HepG2 (cell line): Measurements from ENCODE around the gene SSNA1. TPM values are rescaled to one million over a fixed set of nuclear protein-coding genes. Genes with fewer than 3 reads are reported as not detected.

ENCODE experiments used
- ATAC-seq: fragments of 200-7000 bp; cut with Tn5 transposase; 3 replicates; pipeline ENCODE4 v1.9.1; 2020; ENCODE audit warnings: mild to moderate bottlenecking, moderate library complexity
- BruUV-seq: library from RNA; stranded (reverse); fragments of 400-500 nt; replicated peaks from 2 replicates; lab custom pipeline; 2021; lab: Mats Ljungman, UMichigan
- CTCF ChIA-PET: fragments of 300-600 bp; formaldehyde crosslinking; extraction: SDS; loops from one replicate; lab custom pipeline; 2021; ENCODE audit warnings: low total read pairs, inconsistent platforms, low intra/inter-chr PET ratio; lab: Yijun Ruan, JAX
- POLR2A ChIA-PET: fragments of 350-600 bp; sonication (Branson Sonifier 250); formaldehyde crosslinking; loops from one replicate; lab custom pipeline; 2020; ENCODE audit warnings: antibody characterized with exemption, inconsistent platforms; lab: Yijun Ruan, JAX
- DNase-seq: peaks from one replicate; pipeline ENCODE4 v3.0.0-alpha.2; 2015; ENCODE audit warnings: low spot score
- FAIRE-seq: peaks from 3 replicates; lab custom pipeline; 2011; peaks lifted over from hg19 to GRCh38; lab: Jason Lieb, UNC
- H2AFZ ChIP-seq: one replicate; pipeline ENCODE4 v1.6.1; 2011; ENCODE audit warnings: low read length, inconsistent platforms
- H3K27ac ChIP-seq: fragments of 300-600 bp; 3 replicates; pipeline ENCODE4 v1.8.0; 2011; ENCODE audit warnings: mixed run types, mild to moderate bottlenecking, mixed read lengths, low read length, inconsistent platforms; ENCODE audit not compliant: insufficient read depth; ENCODE audit errors: extremely low read length
- H3K27me3 ChIP-seq, 2 experiments: fragments of 200-600 bp in 1 of 2; 2 replicates in 1 of 2; 3 replicates in 1 of 2; pipeline versions ENCODE4 v1.6.0 to v1.8.0; 2011; ENCODE audit warnings: low read length in 2 of 2, mild to moderate bottlenecking in 2 of 2, moderate library complexity in 2 of 2, inconsistent platforms in 1 of 2; ENCODE audit not compliant: insufficient read depth in 2 of 2, control insufficient read depth in 1 of 2
- H3K36me3 ChIP-seq, 2 experiments: fragments of 200-600 bp in 1 of 2; replicated peaks in 1 of 2; 2 replicates in 1 of 2; 3 replicates in 1 of 2; pipeline versions ENCODE4 v1.5.1 to v1.8.0; 2011; ENCODE audit warnings: low read length in 2 of 2, inconsistent platforms in 1 of 2; ENCODE audit not compliant: insufficient read depth in 2 of 2, control insufficient read depth in 1 of 2
- H3K4me1 ChIP-seq: 2 replicates; pipeline ENCODE4 v1.5.1; 2012; ENCODE audit warnings: low read length, inconsistent platforms; ENCODE audit not compliant: insufficient read depth
- H3K4me2 ChIP-seq: 2 replicates; pipeline ENCODE4 v1.6.0; 2011; ENCODE audit warnings: low read depth, low read length, inconsistent platforms
- H3K4me3 ChIP-seq, 3 experiments: fragments of 200-600 bp in 1 of 3; sonication (generic), shearing (Covaris generic) in 1 of 3; replicated peaks in 1 of 3; 2 replicates each; pipeline ENCODE4 v1.5.1; 2011 to 2016; ENCODE audit warnings: low read length in 3 of 3, inconsistent platforms in 2 of 3, low read depth in 2 of 3, mild to moderate bottlenecking in 2 of 3, control low read depth in 1 of 3, mixed read lengths in 1 of 3; ENCODE audit not compliant: insufficient read depth in 1 of 3
- H3K79me2 ChIP-seq: one replicate; pipeline ENCODE4 v1.6.1; 2011; ENCODE audit warnings: low read length, inconsistent platforms; ENCODE audit not compliant: insufficient read depth
- H3K9ac ChIP-seq: 2 replicates; pipeline ENCODE4 v1.6.0; 2011; ENCODE audit warnings: mild to moderate bottlenecking, low read depth, low read length, inconsistent platforms; ENCODE audit not compliant: insufficient read depth
- H3K9me3 ChIP-seq: 2 replicates; pipeline ENCODE4 v1.5.1; 2012; ENCODE audit warnings: mild to moderate bottlenecking, low read length
- H4K20me1 ChIP-seq: 2 replicates; pipeline ENCODE4 v1.6.0; 2011; ENCODE audit warnings: inconsistent platforms, mild to moderate bottlenecking, low read length, moderate library complexity; ENCODE audit not compliant: insufficient read depth
- AGO1 ChIP-seq: fragments of 200-400 bp; formaldehyde crosslinking; IDR thresholded peaks from 2 replicates; pipeline ENCODE4 v1.6.1; 2017; ENCODE audit warnings: mild to moderate bottlenecking, low read depth, low read length, moderate library complexity; ENCODE audit not compliant: poor library complexity, severe bottlenecking
- AGO2 ChIP-seq: fragments of 200-400 bp; formaldehyde crosslinking; optimal IDR thresholded peaks from 2 replicates; pipeline ENCODE3; 2017; ENCODE audit warnings: mild to moderate bottlenecking, low read depth, low read length, moderate library complexity
- GABPB1 ChIP-seq: IDR thresholded peaks from 2 replicates; pipeline ENCODE4 v1.6.1; 2016; ENCODE audit warnings: mild to moderate bottlenecking, missing genetic modification reagents, moderate library complexity, missing compliant biosample characterization
- HNRNPL ChIP-seq: fragments of 200-400 bp; formaldehyde crosslinking; IDR thresholded peaks from 2 replicates; pipeline ENCODE4 v1.6.1; 2017; ENCODE audit warnings: mild to moderate bottlenecking, low read depth, low read length
- NFYB ChIP-seq: sonication (generic); formaldehyde crosslinking; IDR thresholded peaks from 2 replicates; pipeline ENCODE4 v1.4.0; 2020; ENCODE audit warnings: missing genetic modification reagents
- RBAK ChIP-seq: sonication (generic); formaldehyde crosslinking; IDR thresholded peaks from 2 replicates; pipeline ENCODE4 v1.5.1; 2020; ENCODE audit warnings: mild to moderate bottlenecking, missing genetic modification reagents
- RCOR2 ChIP-seq: IDR thresholded peaks from 2 replicates; pipeline ENCODE4 v1.6.1; 2016; ENCODE audit warnings: missing biosample characterization, missing genetic modification reagents
- ZNF34 ChIP-seq: sonication (generic); formaldehyde crosslinking; IDR thresholded peaks from 2 replicates; pipeline ENCODE4 v1.4.0; 2020; ENCODE audit warnings: mild to moderate bottlenecking, missing genetic modification reagents, borderline replicate concordance
- ZNF451 ChIP-seq: sonication (generic); formaldehyde crosslinking; IDR thresholded peaks from 2 replicates; pipeline ENCODE4 v1.5.0; 2020; ENCODE audit warnings: mild to moderate bottlenecking, missing genetic modification reagents
- ZNF543 ChIP-seq: sonication (generic); formaldehyde crosslinking; IDR thresholded peaks from 2 replicates; pipeline ENCODE4 v1.4.0; 2020; ENCODE audit warnings: mild to moderate bottlenecking, missing genetic modification reagents
- ZNF563 ChIP-seq: sonication (generic); formaldehyde crosslinking; IDR thresholded peaks from 2 replicates; pipeline ENCODE4 v1.8.0; 2022; ENCODE audit warnings: mild to moderate bottlenecking, moderate library complexity, missing genetic modification reagents
- ZNF709 ChIP-seq: sonication (generic); formaldehyde crosslinking; IDR thresholded peaks from 2 replicates; pipeline ENCODE4 v1.5.0; 2020; ENCODE audit warnings: mild to moderate bottlenecking, missing genetic modification reagents
- ZNF766 ChIP-seq: sonication (generic); formaldehyde crosslinking; IDR thresholded peaks from 2 replicates; pipeline ENCODE4 v1.5.0; 2020; ENCODE audit warnings: missing genetic modification reagents, borderline replicate concordance
- WGBS: methylation state at CpG from one replicate; pipeline ENCODE4 v1.1.6; 2017; ENCODE audit warnings: low lambda C conversion rate; 5-methylcytosine and 5-hydroxymethylcytosine counted together
- in situ Hi-C: cut with HindIII; loops from 2 replicates; pipeline ENCODE4 v1.10.0; 2017; ENCODE audit warnings: low pct_unique_long_range_greater_than_20kb; ENCODE audit not compliant: extremely low pct_ligation_motif_present
- intact Hi-C: fragments of 100-400 bp; cut with micrococcal nuclease; formaldehyde crosslinking; loops from one replicate; pipeline ENCODE4 v1.10.0; 2022; ENCODE audit not compliant: unreplicated experiment
- polyA plus RNA-seq, 8 experiments: library from polyadenylated mRNA; depleted of rRNA in 3 of 8; stranded (reverse) in 7 of 8; unstranded in 1 of 8; fragments of >200 nt; fragmentation: Illumina TruSeq in 4 of 8; extraction: Trizol in 4 of 8; gene quantifications; 2 replicates each; pipeline versions ENCODE4 v1.2.1 to v1.2.3, GENCODE V29; 2011 to 2016; ENCODE audit warnings: low read depth in 4 of 8, missing spikeins in 1 of 8, mixed read lengths in 1 of 8; ENCODE audit not compliant: insufficient read depth in 1 of 8
- total RNA-seq, 5 experiments: library from RNA; depleted of rRNA; stranded (reverse); fragments of >200 nt; fragmentation: Illumina TruSeq; extraction: Trizol; gene quantifications; 2 replicates each; pipeline ENCODE4 v1.2.3, GENCODE V29; 2016; ENCODE audit warnings: low read depth in 1 of 5
- TF ChIP-seq, protein P1 (sequence below): sonication (generic); formaldehyde crosslinking; IDR thresholded peaks from 2 replicates; pipeline ENCODE4 v1.4.0; 2020; ENCODE audit warnings: missing genetic modification reagents
- TF ChIP-seq, protein P2 (sequence below): sonication (generic); formaldehyde crosslinking; IDR thresholded peaks from 2 replicates; pipeline ENCODE4 v1.4.0; 2020; ENCODE audit warnings: missing genetic modification reagents

The SSNA1 gene
- total and polyA plus RNA-seq, 2 of the 13 experiments (the other 11 are each of a cell fraction or from before 2014, with no cell fraction given) = 35.9 to 49.4 TPM

GRCh38 chr9:137225699-137226331 is 37.3 kb downstream of the SSNA1 start:
- H3K4me1 ChIP-seq = peaks cover 74% of the 10 kb centered on the region
- POLR2A ChIA-PET = interaction anchor here (0.8 to 13.4 kb wide), 7 partner anchors 9 to 95 kb away, joined by 3 to 225 read pairs (median 5); partner anchors contain the start of genes ANAPC2, NDOR1, SSNA1 and TMEM203
- TF ChIP-seq, protein P1, sequence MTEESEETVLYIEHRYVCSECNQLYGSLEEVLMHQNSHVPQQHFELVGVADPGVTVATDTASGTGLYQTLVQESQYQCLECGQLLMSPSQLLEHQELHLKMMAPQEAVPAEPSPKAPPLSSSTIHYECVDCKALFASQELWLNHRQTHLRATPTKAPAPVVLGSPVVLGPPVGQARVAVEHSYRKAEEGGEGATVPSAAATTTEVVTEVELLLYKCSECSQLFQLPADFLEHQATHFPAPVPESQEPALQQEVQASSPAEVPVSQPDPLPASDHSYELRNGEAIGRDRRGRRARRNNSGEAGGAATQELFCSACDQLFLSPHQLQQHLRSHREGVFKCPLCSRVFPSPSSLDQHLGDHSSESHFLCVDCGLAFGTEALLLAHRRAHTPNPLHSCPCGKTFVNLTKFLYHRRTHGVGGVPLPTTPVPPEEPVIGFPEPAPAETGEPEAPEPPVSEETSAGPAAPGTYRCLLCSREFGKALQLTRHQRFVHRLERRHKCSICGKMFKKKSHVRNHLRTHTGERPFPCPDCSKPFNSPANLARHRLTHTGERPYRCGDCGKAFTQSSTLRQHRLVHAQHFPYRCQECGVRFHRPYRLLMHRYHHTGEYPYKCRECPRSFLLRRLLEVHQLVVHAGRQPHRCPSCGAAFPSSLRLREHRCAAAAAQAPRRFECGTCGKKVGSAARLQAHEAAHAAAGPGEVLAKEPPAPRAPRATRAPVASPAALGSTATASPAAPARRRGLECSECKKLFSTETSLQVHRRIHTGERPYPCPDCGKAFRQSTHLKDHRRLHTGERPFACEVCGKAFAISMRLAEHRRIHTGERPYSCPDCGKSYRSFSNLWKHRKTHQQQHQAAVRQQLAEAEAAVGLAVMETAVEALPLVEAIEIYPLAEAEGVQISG = no peak
- TF ChIP-seq ZNF451 (CRISPR knock-in tag) (0 out of 2 replicates have a peak, but pooled peaks have one; percentile 32), RCOR2 (no peak), AGO1 (peak; percentile 26), RBAK (no peak), AGO2 (peak; percentile 46), NFYB (no peak), ZNF563 (CRISPR knock-in tag) (no peak), HNRNPL (0 out of 2 replicates have a peak, but pooled peaks have one; percentile 43), GABPB1 (CRISPR knock-in tag) (peak; percentile 10; the same call in 1 of the 2 replicates), ZNF709 (no peak), ZNF766 (no peak), ZNF543 (CRISPR knock-in tag) (no peak), ZNF34 (no peak)
- TF ChIP-seq, protein P2, sequence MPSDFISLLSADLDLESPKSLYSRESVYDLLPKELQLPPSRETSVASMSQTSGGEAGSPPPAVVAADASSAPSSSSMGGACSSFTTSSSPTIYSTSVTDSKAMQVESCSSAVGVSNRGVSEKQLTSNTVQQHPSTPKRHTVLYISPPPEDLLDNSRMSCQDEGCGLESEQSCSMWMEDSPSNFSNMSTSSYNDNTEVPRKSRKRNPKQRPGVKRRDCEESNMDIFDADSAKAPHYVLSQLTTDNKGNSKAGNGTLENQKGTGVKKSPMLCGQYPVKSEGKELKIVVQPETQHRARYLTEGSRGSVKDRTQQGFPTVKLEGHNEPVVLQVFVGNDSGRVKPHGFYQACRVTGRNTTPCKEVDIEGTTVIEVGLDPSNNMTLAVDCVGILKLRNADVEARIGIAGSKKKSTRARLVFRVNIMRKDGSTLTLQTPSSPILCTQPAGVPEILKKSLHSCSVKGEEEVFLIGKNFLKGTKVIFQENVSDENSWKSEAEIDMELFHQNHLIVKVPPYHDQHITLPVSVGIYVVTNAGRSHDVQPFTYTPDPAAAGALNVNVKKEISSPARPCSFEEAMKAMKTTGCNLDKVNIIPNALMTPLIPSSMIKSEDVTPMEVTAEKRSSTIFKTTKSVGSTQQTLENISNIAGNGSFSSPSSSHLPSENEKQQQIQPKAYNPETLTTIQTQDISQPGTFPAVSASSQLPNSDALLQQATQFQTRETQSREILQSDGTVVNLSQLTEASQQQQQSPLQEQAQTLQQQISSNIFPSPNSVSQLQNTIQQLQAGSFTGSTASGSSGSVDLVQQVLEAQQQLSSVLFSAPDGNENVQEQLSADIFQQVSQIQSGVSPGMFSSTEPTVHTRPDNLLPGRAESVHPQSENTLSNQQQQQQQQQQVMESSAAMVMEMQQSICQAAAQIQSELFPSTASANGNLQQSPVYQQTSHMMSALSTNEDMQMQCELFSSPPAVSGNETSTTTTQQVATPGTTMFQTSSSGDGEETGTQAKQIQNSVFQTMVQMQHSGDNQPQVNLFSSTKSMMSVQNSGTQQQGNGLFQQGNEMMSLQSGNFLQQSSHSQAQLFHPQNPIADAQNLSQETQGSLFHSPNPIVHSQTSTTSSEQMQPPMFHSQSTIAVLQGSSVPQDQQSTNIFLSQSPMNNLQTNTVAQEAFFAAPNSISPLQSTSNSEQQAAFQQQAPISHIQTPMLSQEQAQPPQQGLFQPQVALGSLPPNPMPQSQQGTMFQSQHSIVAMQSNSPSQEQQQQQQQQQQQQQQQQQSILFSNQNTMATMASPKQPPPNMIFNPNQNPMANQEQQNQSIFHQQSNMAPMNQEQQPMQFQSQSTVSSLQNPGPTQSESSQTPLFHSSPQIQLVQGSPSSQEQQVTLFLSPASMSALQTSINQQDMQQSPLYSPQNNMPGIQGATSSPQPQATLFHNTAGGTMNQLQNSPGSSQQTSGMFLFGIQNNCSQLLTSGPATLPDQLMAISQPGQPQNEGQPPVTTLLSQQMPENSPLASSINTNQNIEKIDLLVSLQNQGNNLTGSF (CRISPR knock-in tag) = no peak

More at GRCh38 chr9:137225699-137226331, 37.3 kb downstream of the SSNA1 start:
- Histone ChIP-seq H3K9me3 (no peaks in the 10 kb centered on the region), H3K9ac (peak overlapping the region; percentile 31; the same call in 1 of the 2 replicates), H3K4me3 (peak overlapping the region in 2 of 3 experiments; percentile 18 to 53; a peak in 4 of 6 replicates), H3K27me3 (no peaks in the 10 kb centered on the region; a peak in 1 of 5 replicates), H3K27ac (no peak overlapping the region), H3K36me3 (no peaks in the 10 kb centered on the region), H2AFZ (no peak overlapping the region), H3K4me2 (peak overlapping the region; percentile 66), H3K79me2 (no peaks in the 10 kb centered on the region), H4K20me1 (no peaks in the 10 kb centered on the region)
- in situ Hi-C loops (loop anchor here (5.0 kb wide), 2 partner anchors 39 to 114 kb away; partner anchors contain the start of genes ANAPC2, DPP7 and SSNA1), intact Hi-C loops (loop anchor here (2.0 kb wide), 2 partner anchors 37 to 105 kb away; partner anchors contain the start of genes ANAPC2 and SSNA1)
- FAIRE-seq (no peak), DNase-seq (no peak), ATAC-seq (no peak)
- WGBS = 70% methylated on average over 11 of the region's 21 CpGs
- BruUV-seq = no TSS peak
- CTCF ChIA-PET = no interaction called here
